ENCODE measurements around the gene SEPTIN14. TPM values are rescaled to one million over a fixed set of nuclear protein-coding genes. Genes with fewer than 3 reads are reported as not detected.

SEPTIN14 gene
- total and polyA plus RNA-seq, 2 of the 4 experiments (the other 2 are of a cell fraction) = not detected

DNA sequence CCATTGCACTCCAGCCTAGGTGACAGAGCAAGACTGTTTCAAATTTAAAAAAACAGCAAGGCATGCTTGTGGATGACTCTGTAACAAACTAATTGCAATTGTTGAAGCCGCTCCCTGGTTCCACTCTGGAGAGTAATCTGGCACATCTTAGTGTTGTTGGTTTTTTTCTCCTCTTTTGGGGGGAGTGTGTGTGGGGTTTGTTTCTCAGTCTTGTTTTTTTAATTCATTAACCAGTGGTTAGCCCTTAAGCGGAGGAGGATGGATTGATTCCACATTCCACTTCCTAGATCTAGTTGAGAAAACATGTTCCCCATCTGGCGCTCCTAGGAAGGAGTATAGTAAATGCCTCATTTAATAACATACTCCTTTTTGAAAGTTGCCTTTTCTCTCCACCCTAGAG, 16.1 kb upstream of the SEPTIN14 start:
- H2AK5ac ChIP-seq (ENCODE audit: low read depth, low read length) = no peak overlapping the region
- intact Hi-C loops (cut with micrococcal nuclease) = no loop called here
- H3K27me3 ChIP-seq (ENCODE audit: control insufficient read depth, insufficient read depth, low read length) = no peaks in the 10 kb centered on the region
- no peak overlapping the region for H3K4me2 ChIP-seq (ENCODE audit: low read depth, low read length)
- H3K18ac ChIP-seq (ENCODE audit: low read depth, low read length) = no peak overlapping the region
- H3K79me1 ChIP-seq (ENCODE audit: low read depth in 1 of 2, low read length in 2 of 2) = no peaks in the 10 kb centered on the region
- H3K9me1 ChIP-seq (ENCODE audit: insufficient read depth, low read length) = no peaks in the 10 kb centered on the region
- H4K8ac ChIP-seq (ENCODE audit: low read depth in 2 of 2, low read length in 2 of 2) = no peak overlapping the region
- H3K14ac ChIP-seq (replicated peaks; ENCODE audit: low read depth, low read length) = no peak overlapping the region
- no peaks in the 10 kb centered on the region for H3K4me1 ChIP-seq (ENCODE audit: control insufficient read depth, insufficient read depth, low read length)
- no peak overlapping the region for H2AFZ ChIP-seq (replicated peaks; ENCODE audit: low read length, poor library complexity)
- BruUV-seq (replicated peaks) = no TSS peak
- H2BK20ac ChIP-seq (ENCODE audit: low read depth, low read length) = no peak overlapping the region
- no peaks in the 10 kb centered on the region for H4K20me1 ChIP-seq (ENCODE audit: insufficient read depth, low read length)
- ATAC-seq (ENCODE audit: low read depth) (no peak), DNase-seq (no peak)
- POLR2A ChIA-PET (ENCODE audit: unreplicated experiment) = no interaction called here
- no peak overlapping the region for H3K4me3 ChIP-seq (ENCODE audit: insufficient read depth, low read depth, low read length)
- H2BK120ac ChIP-seq (ENCODE audit: low read depth, low read length) = no peak overlapping the region
- H3K9ac ChIP-seq (ENCODE audit: low read depth, low read length) = no peak overlapping the region
- H3K56ac ChIP-seq (ENCODE audit: extremely low read depth, insufficient read depth, low read length) = no peak overlapping the region
- no peaks in the 10 kb centered on the region for H3K36me3 ChIP-seq (ENCODE audit: control insufficient read depth, insufficient read depth, low read length)
- no peaks in the 10 kb centered on the region for H3K9me3 ChIP-seq (ENCODE audit: control insufficient read depth, insufficient read depth, low read length)
- no peak overlapping the region for H3K4ac ChIP-seq (ENCODE audit: low read depth, low read length)
- no peak overlapping the region for H3K23ac ChIP-seq (ENCODE audit: low read depth, low read length)
- no peak overlapping the region for H4K5ac ChIP-seq (ENCODE audit: low read depth, low read length)
- no peak overlapping the region for H3K27ac ChIP-seq (ENCODE audit: insufficient read depth, low read length)
- CTCF ChIA-PET = no interaction called here
- in situ Hi-C loops (cut with MboI; ENCODE audit: low sequenced_read_pairs) = no loop called here
- no peak overlapping the region for H2BK5ac ChIP-seq (ENCODE audit: low read depth, low read length, poor library complexity, severe bottlenecking)
- TF ChIP-seq CEBPB (IDR thresholded peaks at IDR 0.05; ENCODE audit: low read depth, low read length) (no peak), RCOR1 (IDR thresholded peaks at IDR 0.05; ENCODE audit: insufficient replicate concordance, low read length) (no peak), MAFK (IDR thresholded peaks at IDR 0.05; ENCODE audit: low read depth, low read length) (no peak), CTCF (conservative IDR thresholded peaks at IDR 0.05; ENCODE audit: low read depth, low read length) (no peak), SMC3 (IDR thresholded peaks at IDR 0.05; ENCODE audit: low read depth, low read length) (no peak), MAZ (IDR thresholded peaks at IDR 0.05; ENCODE audit: borderline replicate concordance, low read depth, low read length) (no peak), BHLHE40 (IDR thresholded peaks at IDR 0.05; ENCODE audit: low read depth, low read length) (no peak)
- H2BK15ac ChIP-seq (ENCODE audit: low read depth, low read length) = no peak overlapping the region
- no CpG with 5 or more reads among the region's 3 CpGs for WGBS, 2 experiments (ENCODE audit: extremely low coverage in 2 of 2, insufficient read length in 1 of 2)
- no peak overlapping the region for H2AK9ac ChIP-seq (replicated peaks; ENCODE audit: low read depth, low read length, poor library complexity)
- H4K91ac ChIP-seq (ENCODE audit: insufficient read depth, low read depth, low read length) = no peak overlapping the region
- dilution Hi-C loops (cut with HindIII; ENCODE audit: low sequenced_read_pairs, unreplicated experiment) = no loop called here
